Measurements from ENCODE around the gene COQ10B. TPM values are rescaled to one million over a fixed set of nuclear protein-coding genes. Genes with fewer than 3 reads are reported as not detected.

The COQ10B gene
- total RNA-seq, 1 experiment from 2014 or later, result 23.5 TPM

- POLR2A ChIA-PET (ENCODE audit: unreplicated experiment), result interaction anchor here (0.7 kb wide), 1 partner anchor 11 kb away, joined by 3 read pairs; no protein-coding TSS in a partner anchor
- no TSS peak for BruUV-seq (replicated peaks)
- H3K9me2 ChIP-seq (replicated peaks; ENCODE audit: low read length), result no peaks in the 10 kb centered on the region
- CTCF ChIA-PET, result no interaction called here
- no peak for ATAC-seq
- H3K27ac ChIP-seq (ENCODE audit: low read length), result no peak overlapping the region
- H3K79me2 ChIP-seq (ENCODE audit: low read length), result peaks cover 23% of the 10 kb centered on the region
- intact Hi-C loops (cut with micrococcal nuclease), result no loop called here
- TF ChIP-seq EZH2 (IDR thresholded peaks at IDR 0.05; ENCODE audit: low read length, unreplicated experiment), result no peak
- TF ChIP-seq EZH2phosphoT487 (IDR thresholded peaks at IDR 0.05; ENCODE audit: borderline replicate concordance, low read length), result no peak
- no peak for TF ChIP-seq CTCF (conservative IDR thresholded peaks at IDR 0.05; ENCODE audit: low read depth, low read length)
- H2AFZ ChIP-seq (ENCODE audit: low read length), result no peak overlapping the region
- peaks cover 45% of the 10 kb centered on the region for H3K36me3 ChIP-seq (ENCODE audit: low read depth, low read length)
- H3K9ac ChIP-seq (ENCODE audit: low read length), result no peak overlapping the region
- no peak overlapping the region for H3K4me2 ChIP-seq (ENCODE audit: low read length)
- no peak overlapping the region for H3K4me3 ChIP-seq (ENCODE audit: low read length)
- no peaks in the 10 kb centered on the region for H3K9me3 ChIP-seq (ENCODE audit: low read length)
- no peaks in the 10 kb centered on the region for H3K27me3 ChIP-seq (ENCODE audit: low read length)
- no peak for DNase-seq
- peaks cover 8% of the 10 kb centered on the region; the same call in 1 of the 2 replicates for H4K20me1 ChIP-seq (ENCODE audit: low read length)
- H3F3A ChIP-seq (ENCODE audit: low read length, unreplicated experiment), result no peaks in the 10 kb centered on the region
- peaks cover 8% of the 10 kb centered on the region; the same call in 1 of the 2 replicates for H3K4me1 ChIP-seq (ENCODE audit: insufficient read depth, low read length)
These were observed 10.8 kb downstream of the COQ10B start for GRCh38 chr2:197464175-197464574.

- TF ChIP-seq CTCF (conservative IDR thresholded peaks at IDR 0.05; ENCODE audit: low read depth, low read length), result no peak
- TF ChIP-seq EZH2phosphoT487 (IDR thresholded peaks at IDR 0.05; ENCODE audit: borderline replicate concordance, low read length), result no peak
- TF ChIP-seq EZH2 (IDR thresholded peaks at IDR 0.05; ENCODE audit: low read length, unreplicated experiment), result no peak
- H3K9me2 ChIP-seq (replicated peaks; ENCODE audit: low read length), result no peaks in the 10 kb centered on the region
- no peaks in the 10 kb centered on the region for H3K9me3 ChIP-seq (ENCODE audit: low read length)
- no TSS peak for BruUV-seq (replicated peaks)
- CTCF ChIA-PET, result no interaction called here
- no peak overlapping the region for H3K9ac ChIP-seq (ENCODE audit: low read length)
- no peaks in the 10 kb centered on the region for H3K27me3 ChIP-seq (ENCODE audit: low read length)
- intact Hi-C loops (cut with micrococcal nuclease), result no loop called here
- peaks cover 34% of the 10 kb centered on the region for H3K36me3 ChIP-seq (ENCODE audit: low read depth, low read length)
- no peak overlapping the region for H3K27ac ChIP-seq (ENCODE audit: low read length)
- H4K20me1 ChIP-seq (ENCODE audit: low read length), result no peaks in the 10 kb centered on the region
- H3K4me3 ChIP-seq (ENCODE audit: low read length), result no peak overlapping the region
- no peaks in the 10 kb centered on the region for H3K79me2 ChIP-seq (ENCODE audit: low read length)
- POLR2A ChIA-PET (ENCODE audit: unreplicated experiment), result no interaction called here
- no peaks in the 10 kb centered on the region for H3F3A ChIP-seq (ENCODE audit: low read length, unreplicated experiment)
- no peak overlapping the region for H3K4me2 ChIP-seq (ENCODE audit: low read length)
- H3K4me1 ChIP-seq (ENCODE audit: insufficient read depth, low read length), result no peaks in the 10 kb centered on the region
- H2AFZ ChIP-seq (ENCODE audit: low read length), result no peak overlapping the region
- DNase-seq (no peak), ATAC-seq (no peak)
These were observed 18.8 kb downstream of the COQ10B start for GRCh38 chr2:197472166-197472565.

GRCh38 chr2:197477797-197478196 lies 24.4 kb downstream of the COQ10B start:
- no peaks in the 10 kb centered on the region for H3K27me3 ChIP-seq (ENCODE audit: low read length)
- H3K9ac ChIP-seq (ENCODE audit: low read length), result no peak overlapping the region
- DNase-seq (no peak), ATAC-seq (no peak)
- no peak for TF ChIP-seq CTCF (conservative IDR thresholded peaks at IDR 0.05; ENCODE audit: low read depth, low read length)
- no peak for TF ChIP-seq EZH2phosphoT487 (IDR thresholded peaks at IDR 0.05; ENCODE audit: borderline replicate concordance, low read length)
- no peak for TF ChIP-seq EZH2 (IDR thresholded peaks at IDR 0.05; ENCODE audit: low read length, unreplicated experiment)
- no peak overlapping the region for H2AFZ ChIP-seq (ENCODE audit: low read length)
- no peaks in the 10 kb centered on the region for H3K4me1 ChIP-seq (ENCODE audit: insufficient read depth, low read length)
- CTCF ChIA-PET, result no interaction called here
- no peak overlapping the region for H3K4me2 ChIP-seq (ENCODE audit: low read length)
- POLR2A ChIA-PET (ENCODE audit: unreplicated experiment), result no interaction called here
- peaks cover 20% of the 10 kb centered on the region for H3K36me3 ChIP-seq (ENCODE audit: low read depth, low read length)
- BruUV-seq (replicated peaks), result no TSS peak
- intact Hi-C loops (cut with micrococcal nuclease), result no loop called here
- no peak overlapping the region for H3K27ac ChIP-seq (ENCODE audit: low read length)
- H3K4me3 ChIP-seq (ENCODE audit: low read length), result no peak overlapping the region
- no peaks in the 10 kb centered on the region for H3K9me3 ChIP-seq (ENCODE audit: low read length)
- H4K20me1 ChIP-seq (ENCODE audit: low read length), result no peaks in the 10 kb centered on the region
- no peaks in the 10 kb centered on the region for H3K79me2 ChIP-seq (ENCODE audit: low read length)
- H3K9me2 ChIP-seq (replicated peaks; ENCODE audit: low read length), result no peaks in the 10 kb centered on the region
- no peaks in the 10 kb centered on the region for H3F3A ChIP-seq (ENCODE audit: low read length, unreplicated experiment)
